ENCODE measurements around the gene CLTRN. TPM values are rescaled to one million over a fixed set of nuclear protein-coding genes. Genes with fewer than 3 reads are reported as not detected.
A peak's percentile ranks its signal among the peaks of the same experiment; 100 is the strongest.

CLTRN gene
- total and polyA plus RNA-seq, 2 donors (not counting 3 experiments of a cell fraction or from before 2014, with no cell fraction given) = 0.04 TPM; not detected in 1

DNA sequence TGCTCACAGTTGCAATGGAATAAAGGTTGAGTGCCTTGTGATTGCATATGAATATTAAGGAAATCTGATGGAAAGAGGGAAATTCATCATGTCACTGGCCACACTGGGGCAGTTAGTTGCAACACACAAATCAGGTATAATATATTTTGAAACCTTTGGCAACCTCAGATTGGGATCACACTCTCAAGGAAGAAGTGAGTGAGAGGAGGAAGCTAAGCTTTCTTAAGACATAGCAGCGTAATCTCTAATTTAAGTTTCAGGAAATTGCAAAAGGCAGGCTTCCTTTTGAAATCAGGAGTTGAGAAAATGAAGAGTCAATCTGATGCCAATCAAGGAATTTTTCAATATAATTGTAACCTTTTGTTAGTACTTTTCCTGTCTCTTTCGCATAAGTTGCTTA, 12.3 kb upstream of the CLTRN start:
- no peak overlapping the region for H3K9ac ChIP-seq (replicated peaks; ENCODE audit: extremely low read depth, insufficient read depth, low read length)
- POLR2A ChIA-PET = no interaction called here
- no TSS peak for BruUV-seq (replicated peaks)

More for the DNA sequence above, 12.3 kb upstream of the CLTRN start:
- CTCF ChIA-PET = no interaction called here
- dilution Hi-C loops (cut with MboI; ENCODE audit: extremely low pct_ligation_motif_present, low sequenced_read_pairs) = no loop called here
- Histone ChIP-seq H3K27me3 (ENCODE audit: control insufficient read depth in 2 of 2, insufficient read depth in 2 of 2, low read length in 2 of 2) (no peaks in the 10 kb centered on the region), H3K4me1 (ENCODE audit: control insufficient read depth, extremely low read depth, insufficient read depth, low read length) (peaks cover 12% of the 10 kb centered on the region), H3K27ac (ENCODE audit: insufficient read depth, low read depth, low read length) (no peak overlapping the region), H3K9me1 (replicated peaks; ENCODE audit: control insufficient read depth, extremely low read depth, insufficient read depth, low read length) (no peaks in the 10 kb centered on the region), H3K79me2 (ENCODE audit: control insufficient read depth, insufficient read depth, low read length) (peaks cover 25% of the 10 kb centered on the region), H3K4me3 (replicated peaks in 1 of 3; ENCODE audit: insufficient read depth in 1 of 3, low read depth in 1 of 3, low read length in 3 of 3) (no peak overlapping the region), H3K4me2 (ENCODE audit: insufficient read depth, low read length) (peak overlapping the region; percentile 73), H3K9me3 (replicated peaks; ENCODE audit: control insufficient read depth, insufficient read depth, low read length) (no peaks in the 10 kb centered on the region), H3K36me3 (ENCODE audit: control insufficient read depth in 2 of 2, extremely low read depth in 1 of 2, insufficient read depth in 2 of 2, low read length in 2 of 2) (peaks cover 0 to 2% of the 10 kb centered on the region in 2 experiments), H4K20me1 (replicated peaks; ENCODE audit: control insufficient read depth, extremely low read depth, insufficient read depth, low read length) (no peaks in the 10 kb centered on the region), H2AFZ (ENCODE audit: low read depth, low read length) (no peak overlapping the region)
- DNase-seq (ENCODE audit: low read depth, low spot score) = no peak
- intact Hi-C loops (cut with micrococcal nuclease) = no loop called here
- no peak for FAIRE-seq
- TF ChIP-seq POLR2AphosphoS5 (IDR thresholded peaks at IDR 0.05; ENCODE audit: insufficient read depth, low read depth, low read length) (no peak), FOS (IDR thresholded peaks at IDR 0.05; ENCODE audit: borderline replicate concordance, insufficient read depth, low read length) (no peak), MAX (IDR thresholded peaks at IDR 0.05; ENCODE audit: insufficient read depth, insufficient read length) (no peak), GATA2 (IDR thresholded peaks at IDR 0.05; ENCODE audit: insufficient read depth, insufficient read length, low read depth, low read length) (no peak), POLR2A (IDR thresholded peaks at IDR 0.05; ENCODE audit: low read depth, low read length) (no peak), MYC (IDR thresholded peaks at IDR 0.05; ENCODE audit: low read depth, low read length) (no peak), EZH2 (IDR thresholded peaks at IDR 0.05; ENCODE audit: borderline replicate concordance, low read depth, low read length, severe bottlenecking) (no peak), JUN (IDR thresholded peaks at IDR 0.05; ENCODE audit: borderline replicate concordance, insufficient read depth, insufficient read length, low read depth) (no peak)
- TF ChIP-seq, protein P1, sequence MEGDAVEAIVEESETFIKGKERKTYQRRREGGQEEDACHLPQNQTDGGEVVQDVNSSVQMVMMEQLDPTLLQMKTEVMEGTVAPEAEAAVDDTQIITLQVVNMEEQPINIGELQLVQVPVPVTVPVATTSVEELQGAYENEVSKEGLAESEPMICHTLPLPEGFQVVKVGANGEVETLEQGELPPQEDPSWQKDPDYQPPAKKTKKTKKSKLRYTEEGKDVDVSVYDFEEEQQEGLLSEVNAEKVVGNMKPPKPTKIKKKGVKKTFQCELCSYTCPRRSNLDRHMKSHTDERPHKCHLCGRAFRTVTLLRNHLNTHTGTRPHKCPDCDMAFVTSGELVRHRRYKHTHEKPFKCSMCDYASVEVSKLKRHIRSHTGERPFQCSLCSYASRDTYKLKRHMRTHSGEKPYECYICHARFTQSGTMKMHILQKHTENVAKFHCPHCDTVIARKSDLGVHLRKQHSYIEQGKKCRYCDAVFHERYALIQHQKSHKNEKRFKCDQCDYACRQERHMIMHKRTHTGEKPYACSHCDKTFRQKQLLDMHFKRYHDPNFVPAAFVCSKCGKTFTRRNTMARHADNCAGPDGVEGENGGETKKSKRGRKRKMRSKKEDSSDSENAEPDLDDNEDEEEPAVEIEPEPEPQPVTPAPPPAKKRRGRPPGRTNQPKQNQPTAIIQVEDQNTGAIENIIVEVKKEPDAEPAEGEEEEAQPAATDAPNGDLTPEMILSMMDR (IDR thresholded peaks at IDR 0.05; ENCODE audit: extremely low read depth in 1 of 2, insufficient read depth in 1 of 2, low read depth in 1 of 2, low read length in 2 of 2) = no peak
